ENCODE measurements around the gene BTAF1.
A peak's percentile ranks its signal among the peaks of the same experiment; 100 is the strongest.

BTAF1 gene

GRCh38 chr10:91908337-91909116, 15.0 kb upstream of the BTAF1 start:
- peak; percentile 75 to 77 for DNase-seq

- peak in 1 of 2 donors; percentile 38 for DNase-seq
These were observed 14.4 kb upstream of the BTAF1 start, which contains the start of gene FGFBP3 for GRCh38 chr10:91909117-91909677. TSS of gene FGFBP3 (minus strand) at chr10:91909486. CDS start at chr10:91908969, 517 bp downstream.

GRCh38 chr10:91910467-91910866, 13.1 kb upstream of the BTAF1 start:
- no peak for DNase-seq

GRCh38 chr10:91919651-91920050, 3.9 kb upstream of the BTAF1 start:
- no peak for DNase-seq

- no peak for DNase-seq
These were observed 847 bp downstream of the BTAF1 start for GRCh38 chr10:91924212-91925021.

- no peak for DNase-seq
These were observed 1.4 kb downstream of the BTAF1 start for GRCh38 chr10:91925022-91925320.

GRCh38 chr10:91930939-91931338, 7.4 kb downstream of the BTAF1 start:
- DNase-seq = no peak

GRCh38 chr10:91931526-91932190, 8.1 kb downstream of the BTAF1 start:
- no peak for DNase-seq

- DNase-seq = no peak
These were observed 9.2 kb downstream of the BTAF1 start for GRCh38 chr10:91932737-91933136.

- DNase-seq = no peak
These were observed 12.3 kb downstream of the BTAF1 start for GRCh38 chr10:91935886-91936285.

- DNase-seq = no peak
These were observed 16.1 kb downstream of the BTAF1 start for GRCh38 chr10:91939653-91940052.

- DNase-seq = no peak
These were observed 17.9 kb downstream of the BTAF1 start for GRCh38 chr10:91941426-91941825.

- DNase-seq = no peak
These were observed 21.5 kb downstream of the BTAF1 start for GRCh38 chr10:91944880-91945630.

- DNase-seq = no peak
These were observed 30.1 kb downstream of the BTAF1 start for GRCh38 chr10:91953600-91954160.

- DNase-seq = no peak
These were observed 31.5 kb downstream of the BTAF1 start for GRCh38 chr10:91955114-91955513.

GRCh38 chr10:91957091-91957490, 33.5 kb downstream of the BTAF1 start:
- DNase-seq = no peak

GRCh38 chr10:91969297-91969696, 45.7 kb downstream of the BTAF1 start:
- no peak for DNase-seq

GRCh38 chr10:91974960-91975359, 51.4 kb downstream of the BTAF1 start:
- DNase-seq = no peak

GRCh38 chr10:91975438-91975837, 51.9 kb downstream of the BTAF1 start:
- no peak for DNase-seq

- no peak for DNase-seq
These were observed 52.9 kb downstream of the BTAF1 start for GRCh38 chr10:91976317-91977051.

GRCh38 chr10:91977491-91977890, 53.9 kb downstream of the BTAF1 start:
- no peak for DNase-seq

- DNase-seq = no peak
These were observed 55.0 kb downstream of the BTAF1 start for GRCh38 chr10:91978585-91978984.

Measured in CD4-positive, alpha-beta T cell treated with Interleukin-4 for 1 hour (primary cell).